Smooth muscle cell (in vitro differentiated cells): ENCODE measurements around the gene CCDC171. TPM values are rescaled to one million over a fixed set of nuclear protein-coding genes. Genes with fewer than 3 reads are reported as not detected.
A peak's percentile ranks its signal among the peaks of the same experiment; 100 is the strongest.
"Not testable (repeated sequence)": the region's sequence is repeated elsewhere in the genome, so short reads cannot be mapped to it uniquely, and the experiment has no call there.

Source experiments
- DNase-seq: peaks from one replicate; lab custom pipeline; 2025; ENCODE audit not compliant: unreplicated experiment; lab: John Stamatoyannopoulos, UW
- H2AFZ ChIP-seq: fragments of 200-600 bp; sonication (generic); 2 replicates; pipeline ENCODE4 v1.6.0; 2016; ENCODE audit warnings: antibody characterized with exemption, low read depth, mild to moderate bottlenecking
- H3F3A ChIP-seq: fragments of 200-600 bp; sonication (generic); 2 replicates; pipeline ENCODE4 v1.6.0; 2017; ENCODE audit warnings: antibody characterized with exemption, low read depth
- H3K27ac ChIP-seq: fragments of 200-600 bp; sonication (generic); 2 replicates; pipeline ENCODE4 v1.5.1; 2016; ENCODE audit warnings: low read depth, mild to moderate bottlenecking
- H3K27me3 ChIP-seq: fragments of 200-600 bp; sonication (generic); 2 replicates; pipeline ENCODE4 v1.6.1; 2016; ENCODE audit warnings: low read depth, mild to moderate bottlenecking
- H3K36me3 ChIP-seq: fragments of 200-600 bp; sonication (generic); 2 replicates; pipeline ENCODE4 v1.5.1; 2016; ENCODE audit warnings: low read depth
- H3K4me1 ChIP-seq: fragments of 200-600 bp; sonication (generic); 2 replicates; pipeline ENCODE4 v1.5.1; 2016; ENCODE audit warnings: low read depth
- H3K4me2 ChIP-seq: fragments of 200-600 bp; sonication (generic); 2 replicates; pipeline ENCODE4 v1.6.0; 2016; ENCODE audit warnings: mild to moderate bottlenecking
- H3K4me3 ChIP-seq: fragments of 200-600 bp; sonication (generic); 2 replicates; pipeline ENCODE4 v1.5.1; 2016; ENCODE audit warnings: mild to moderate bottlenecking
- H3K79me2 ChIP-seq: fragments of 200-600 bp; sonication (generic); 2 replicates; pipeline ENCODE4 v1.6.0; 2016; ENCODE audit warnings: low read depth, mild to moderate bottlenecking
- H3K9ac ChIP-seq: fragments of 200-600 bp; sonication (generic); 2 replicates; pipeline ENCODE4 v1.6.0; 2016; ENCODE audit warnings: low read depth
- H3K9me3 ChIP-seq: fragments of 200-600 bp; sonication (generic); replicated peaks from 2 replicates; pipeline ENCODE4 v1.5.1; 2016; ENCODE audit warnings: low read depth
- H4K20me1 ChIP-seq: fragments of 200-600 bp; sonication (generic); 2 replicates; pipeline ENCODE4 v1.6.0; 2016; ENCODE audit warnings: low read depth
- CTCF ChIP-seq: fragments of 200-600 bp; sonication (generic); IDR thresholded peaks from 2 replicates; pipeline ENCODE4 v1.5.1; 2017; ENCODE audit warnings: borderline replicate concordance, mild to moderate bottlenecking, antibody characterized with exemption; ENCODE audit not compliant: insufficient read depth, poor library complexity, severe bottlenecking
- WGBS: methylation state at CpG from one replicate; pipeline ENCODE4 v1.1.7; 2016; ENCODE audit warnings: low lambda C conversion rate; 5-methylcytosine and 5-hydroxymethylcytosine counted together
- polyA plus RNA-seq: library from polyadenylated mRNA; unstranded; fragments of >200 nt; fragmentation: Nextera tagmentation; extraction: Ambion mirVana; gene quantifications from 2 replicates; pipeline ENCODE4 v1.2.1, GENCODE V29; 2016
- total RNA-seq: library from RNA; depleted of rRNA; stranded (reverse); fragments of >200 nt; gene quantifications from 2 replicates; pipeline ENCODE4 v1.2.3, GENCODE V29; 2014

The CCDC171 gene
- total and polyA plus RNA-seq, 2 experiments from 2014 or later = 0.46 to 2.3 TPM

GRCh38 chr9:15600666-15601330, 48.0 kb downstream of the CCDC171 start:
- H3K4me3 ChIP-seq, H3K9me3 ChIP-seq, H3F3A ChIP-seq, H3K4me2 ChIP-seq, H3K36me3 ChIP-seq, DNase-seq, H3K9ac ChIP-seq, H3K79me2 ChIP-seq, H3K27ac ChIP-seq, H3K27me3 ChIP-seq, H4K20me1 ChIP-seq, H2AFZ ChIP-seq, H3K4me1 ChIP-seq: not testable (repeated sequence)
- WGBS = 96% methylated on average over 19 of the region's 19 CpGs

GRCh38 chr9:15606643-15607472, 54.0 kb downstream of the CCDC171 start:
- Histone ChIP-seq H2AFZ (peak overlapping the region; percentile 48), H3K4me1 (no peaks in the 10 kb centered on the region), H3F3A (no peaks in the 10 kb centered on the region), H3K4me2 (no peak overlapping the region), H3K36me3 (no peaks in the 10 kb centered on the region), H3K9me3 (no peaks in the 10 kb centered on the region), H4K20me1 (no peaks in the 10 kb centered on the region), H3K79me2 (no peaks in the 10 kb centered on the region), H3K27ac (no peak overlapping the region), H3K4me3 (no peak overlapping the region), H3K9ac (no peak overlapping the region), H3K27me3 (no peaks in the 10 kb centered on the region)
- DNase-seq = no peak
- TF ChIP-seq CTCF = peak; percentile 78
- 43% methylated on average over 2 of the region's 2 CpGs for WGBS

GRCh38 chr9:15612962-15613361, 60.1 kb downstream of the CCDC171 start:
- 88% methylated on average over 4 of the region's 4 CpGs for WGBS
- no peak overlapping the region for H3K4me2 ChIP-seq
- no peak overlapping the region for H2AFZ ChIP-seq
- H3K36me3 ChIP-seq = no peaks in the 10 kb centered on the region
- no peaks in the 10 kb centered on the region for H4K20me1 ChIP-seq
- no peaks in the 10 kb centered on the region for H3K9me3 ChIP-seq
- no peaks in the 10 kb centered on the region for H3F3A ChIP-seq
- DNase-seq = no peak
- no peaks in the 10 kb centered on the region for H3K4me1 ChIP-seq
- H3K79me2 ChIP-seq = no peaks in the 10 kb centered on the region
- H3K9ac ChIP-seq = no peak overlapping the region
- H3K27ac ChIP-seq = no peak overlapping the region
- H3K27me3 ChIP-seq = no peaks in the 10 kb centered on the region
- no peak for TF ChIP-seq CTCF
- H3K4me3 ChIP-seq = no peak overlapping the region

- Histone ChIP-seq H3K4me2 (no peak overlapping the region), H4K20me1 (no peaks in the 10 kb centered on the region), H3K4me1 (no peaks in the 10 kb centered on the region), H2AFZ (no peak overlapping the region), H3K9ac (no peak overlapping the region), H3K4me3 (no peak overlapping the region), H3K36me3 (no peaks in the 10 kb centered on the region), H3K27ac (no peak overlapping the region), H3F3A (no peaks in the 10 kb centered on the region), H3K27me3 (no peaks in the 10 kb centered on the region), H3K9me3 (no peaks in the 10 kb centered on the region), H3K79me2 (no peaks in the 10 kb centered on the region)
- TF ChIP-seq CTCF = no peak
- no peak for DNase-seq
- 100% methylated on average over 7 of the region's 7 CpGs for WGBS
These were observed 64.9 kb downstream of the CCDC171 start for GRCh38 chr9:15617782-15618181.
